Activated naive CD4-positive, alpha-beta T cell treated with anti-CD3 and anti-CD28 coated beads, Interleukin-2, amount 50 U/mL, for 24 hours (primary cell): ENCODE data around the gene RNF212B.
"Not testable (repeated sequence)": the region's sequence is repeated elsewhere in the genome, so short reads cannot be mapped to it uniquely, and the experiment has no call there.

Experiments
- H3K27ac Mint-ChIP-seq: one replicate; pipeline ENCODE4 v1.8.0; 2021; ENCODE audit warnings: mild to moderate bottlenecking, mixed read lengths
- H3K27me3 Mint-ChIP-seq: one replicate; pipeline ENCODE4 v1.8.0; 2021; ENCODE audit warnings: mixed read lengths
- H3K36me3 Mint-ChIP-seq: one replicate; pipeline ENCODE4 v1.8.0; 2021; ENCODE audit warnings: mixed read lengths
- H3K4me1 Mint-ChIP-seq: one replicate; pipeline ENCODE4 v1.8.0; 2021; ENCODE audit warnings: mixed read lengths
- H3K4me3 Mint-ChIP-seq: one replicate; pipeline ENCODE4 v1.8.0; 2021; ENCODE audit warnings: mild to moderate bottlenecking, mixed read lengths
- H3K9me3 Mint-ChIP-seq: one replicate; pipeline ENCODE4 v1.8.0; 2021; ENCODE audit warnings: mixed read lengths

Gene RNF212B

GRCh38 chr14:23227566-23227965 lies 10.2 kb upstream of the RNF212B start:
- Mint-ChIP-seq H3K27ac (no peak overlapping the region), H3K4me3 (no peak overlapping the region), H3K36me3 (no peaks in the 10 kb centered on the region), H3K9me3 (no peaks in the 10 kb centered on the region), H3K27me3 (no peaks in the 10 kb centered on the region), H3K4me1 (no peaks in the 10 kb centered on the region)

- H3K4me1 Mint-ChIP-seq = no peaks in the 10 kb centered on the region
- no peaks in the 10 kb centered on the region for H3K27me3 Mint-ChIP-seq
- no peaks in the 10 kb centered on the region for H3K9me3 Mint-ChIP-seq
- no peak overlapping the region for H3K4me3 Mint-ChIP-seq
- no peak overlapping the region for H3K27ac Mint-ChIP-seq
- H3K36me3 Mint-ChIP-seq = no peaks in the 10 kb centered on the region
Measured at GRCh38 chr14:23228812-23229211, 8.9 kb upstream of the RNF212B start.

- H3K27me3 Mint-ChIP-seq, H3K4me3 Mint-ChIP-seq, H3K36me3 Mint-ChIP-seq, H3K27ac Mint-ChIP-seq, H3K4me1 Mint-ChIP-seq, H3K9me3 Mint-ChIP-seq: not testable (repeated sequence)
Measured at GRCh38 chr14:23232241-23232808, 5.4 kb upstream of the RNF212B start.

- no peak overlapping the region for H3K4me3 Mint-ChIP-seq
Measured at GRCh38 chr14:23240661-23241060, 2.9 kb downstream of the RNF212B start.

GRCh38 chr14:23241061-23241715 lies 3.5 kb downstream of the RNF212B start:
- H3K4me3 Mint-ChIP-seq, H3K27me3 Mint-ChIP-seq, H3K9me3 Mint-ChIP-seq, H3K36me3 Mint-ChIP-seq, H3K4me1 Mint-ChIP-seq: not testable (repeated sequence)
- peak overlapping the region; percentile 31 for H3K27ac Mint-ChIP-seq

More at GRCh38 chr14:23240661-23241060, 2.9 kb downstream of the RNF212B start:
- Mint-ChIP-seq H3K36me3 (no peaks in the 10 kb centered on the region), H3K27ac (peak overlapping the region; percentile 31), H3K9me3 (no peaks in the 10 kb centered on the region), H3K27me3 (peaks cover 8% of the 10 kb centered on the region), H3K4me1 (peaks cover 8% of the 10 kb centered on the region)

- peaks cover 8% of the 10 kb centered on the region for H3K27me3 Mint-ChIP-seq
- H3K9me3 Mint-ChIP-seq = no peaks in the 10 kb centered on the region
- no peak overlapping the region for H3K27ac Mint-ChIP-seq
- H3K36me3 Mint-ChIP-seq = no peaks in the 10 kb centered on the region
- H3K4me3 Mint-ChIP-seq = no peak overlapping the region
- H3K4me1 Mint-ChIP-seq = peaks cover 8% of the 10 kb centered on the region
Measured at GRCh38 chr14:23242076-23242475, 4.3 kb downstream of the RNF212B start.

GRCh38 chr14:23243066-23243465 lies 5.3 kb downstream of the RNF212B start:
- no peak overlapping the region for H3K4me3 Mint-ChIP-seq
- peaks cover under 1% of the 10 kb centered on the region for H3K4me1 Mint-ChIP-seq

GRCh38 chr14:23245282-23245681 lies 7.5 kb downstream of the RNF212B start:
- Mint-ChIP-seq H3K27me3 (peaks cover 7% of the 10 kb centered on the region), H3K27ac (no peak overlapping the region), H3K4me1 (no peaks in the 10 kb centered on the region), H3K36me3 (no peaks in the 10 kb centered on the region), H3K9me3 (no peaks in the 10 kb centered on the region), H3K4me3 (no peak overlapping the region)

More at GRCh38 chr14:23243066-23243465, 5.3 kb downstream of the RNF212B start:
- Mint-ChIP-seq H3K27me3 (peaks cover 8% of the 10 kb centered on the region), H3K9me3 (no peaks in the 10 kb centered on the region), H3K36me3 (no peaks in the 10 kb centered on the region), H3K27ac (no peak overlapping the region)

- peaks cover 8% of the 10 kb centered on the region for H3K27me3 Mint-ChIP-seq
- H3K4me1 Mint-ChIP-seq = no peaks in the 10 kb centered on the region
- no peaks in the 10 kb centered on the region for H3K36me3 Mint-ChIP-seq
- no peak overlapping the region for H3K27ac Mint-ChIP-seq
- no peak overlapping the region for H3K4me3 Mint-ChIP-seq
- H3K9me3 Mint-ChIP-seq = no peaks in the 10 kb centered on the region
Measured at GRCh38 chr14:23248601-23249000, 10.9 kb downstream of the RNF212B start.

GRCh38 chr14:23249824-23250223 lies 12.1 kb downstream of the RNF212B start:
- H3K27me3 Mint-ChIP-seq = peaks cover 9% of the 10 kb centered on the region
- no peaks in the 10 kb centered on the region for H3K4me1 Mint-ChIP-seq
- no peak overlapping the region for H3K27ac Mint-ChIP-seq
- H3K9me3 Mint-ChIP-seq = no peaks in the 10 kb centered on the region
- no peaks in the 10 kb centered on the region for H3K36me3 Mint-ChIP-seq
- no peak overlapping the region for H3K4me3 Mint-ChIP-seq

- H3K27me3 Mint-ChIP-seq = peaks cover 9% of the 10 kb centered on the region
- no peaks in the 10 kb centered on the region for H3K36me3 Mint-ChIP-seq
- no peak overlapping the region for H3K4me3 Mint-ChIP-seq
- no peaks in the 10 kb centered on the region for H3K9me3 Mint-ChIP-seq
- no peak overlapping the region for H3K27ac Mint-ChIP-seq
- no peaks in the 10 kb centered on the region for H3K4me1 Mint-ChIP-seq
Measured at GRCh38 chr14:23252006-23252405, 14.3 kb downstream of the RNF212B start.

GRCh38 chr14:23252420-23253333 lies 14.9 kb downstream of the RNF212B start:
- Mint-ChIP-seq H3K4me3 (no peak overlapping the region), H3K9me3 (no peaks in the 10 kb centered on the region), H3K4me1 (no peaks in the 10 kb centered on the region), H3K27me3 (peaks cover 9% of the 10 kb centered on the region), H3K36me3 (no peaks in the 10 kb centered on the region), H3K27ac (no peak overlapping the region)

GRCh38 chr14:23258256-23258655 lies 20.5 kb downstream of the RNF212B start:
- Mint-ChIP-seq H3K4me1 (no peaks in the 10 kb centered on the region), H3K36me3 (no peaks in the 10 kb centered on the region), H3K9me3 (no peaks in the 10 kb centered on the region), H3K27me3 (peaks cover 13% of the 10 kb centered on the region), H3K4me3 (no peak overlapping the region), H3K27ac (no peak overlapping the region)

GRCh38 chr14:23259426-23259825 lies 21.7 kb downstream of the RNF212B start:
- Mint-ChIP-seq H3K36me3 (no peaks in the 10 kb centered on the region), H3K4me3 (no peak overlapping the region), H3K27me3 (peaks cover 13% of the 10 kb centered on the region), H3K4me1 (no peaks in the 10 kb centered on the region), H3K27ac (no peak overlapping the region), H3K9me3 (no peaks in the 10 kb centered on the region)

- not testable (repeated sequence) for H3K9me3 Mint-ChIP-seq, H3K4me1 Mint-ChIP-seq, H3K36me3 Mint-ChIP-seq, H3K4me3 Mint-ChIP-seq, H3K27ac Mint-ChIP-seq
- peaks cover 15% of the 10 kb centered on the region for H3K27me3 Mint-ChIP-seq
Measured at GRCh38 chr14:23260849-23261248, 23.1 kb downstream of the RNF212B start.

- no peaks in the 10 kb centered on the region for H3K36me3 Mint-ChIP-seq
- H3K9me3 Mint-ChIP-seq = no peaks in the 10 kb centered on the region
- H3K27me3 Mint-ChIP-seq = peaks cover 5% of the 10 kb centered on the region
- H3K4me1 Mint-ChIP-seq = no peaks in the 10 kb centered on the region
- H3K4me3 Mint-ChIP-seq = no peak overlapping the region
- H3K27ac Mint-ChIP-seq = no peak overlapping the region
Measured at GRCh38 chr14:23269193-23269592, 31.5 kb downstream of the RNF212B start.
